ENCODE data around the gene DAZAP1.
"Not testable (repeated sequence)": the region's sequence is repeated elsewhere in the genome, so short reads cannot be mapped to it uniquely, and the experiment has no call there.

The DAZAP1 gene

DNA sequence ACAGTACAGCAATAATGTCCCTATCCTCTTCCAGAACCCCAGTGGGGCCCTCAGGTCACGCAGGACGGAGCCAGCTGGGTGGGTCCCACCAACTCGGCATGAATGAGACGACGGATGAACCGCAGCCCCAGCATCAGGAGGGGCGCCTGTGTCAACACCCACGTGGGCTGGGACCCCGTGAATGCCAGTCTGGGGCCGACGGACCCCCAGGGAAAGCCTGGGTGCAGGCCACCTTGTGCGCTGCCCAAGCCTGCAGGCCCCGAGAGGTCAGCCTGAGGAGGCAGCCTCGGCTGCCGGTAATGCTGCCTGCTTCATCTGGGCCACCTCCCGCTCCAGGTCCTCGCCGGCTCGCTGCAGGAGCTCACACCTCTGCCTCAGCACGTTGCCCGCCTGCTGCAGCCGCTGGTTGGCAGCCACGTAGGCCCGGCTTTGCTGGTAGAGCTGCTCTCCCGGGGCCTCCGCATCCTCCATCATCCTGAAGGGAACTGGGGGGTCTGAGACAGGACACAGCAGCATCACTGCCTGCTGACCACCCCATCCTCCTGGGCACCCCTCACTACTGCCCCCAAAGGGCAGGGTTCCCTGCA, 67.5 kb downstream of the DAZAP1 start:
- no peak for ATAC-seq

DNA sequence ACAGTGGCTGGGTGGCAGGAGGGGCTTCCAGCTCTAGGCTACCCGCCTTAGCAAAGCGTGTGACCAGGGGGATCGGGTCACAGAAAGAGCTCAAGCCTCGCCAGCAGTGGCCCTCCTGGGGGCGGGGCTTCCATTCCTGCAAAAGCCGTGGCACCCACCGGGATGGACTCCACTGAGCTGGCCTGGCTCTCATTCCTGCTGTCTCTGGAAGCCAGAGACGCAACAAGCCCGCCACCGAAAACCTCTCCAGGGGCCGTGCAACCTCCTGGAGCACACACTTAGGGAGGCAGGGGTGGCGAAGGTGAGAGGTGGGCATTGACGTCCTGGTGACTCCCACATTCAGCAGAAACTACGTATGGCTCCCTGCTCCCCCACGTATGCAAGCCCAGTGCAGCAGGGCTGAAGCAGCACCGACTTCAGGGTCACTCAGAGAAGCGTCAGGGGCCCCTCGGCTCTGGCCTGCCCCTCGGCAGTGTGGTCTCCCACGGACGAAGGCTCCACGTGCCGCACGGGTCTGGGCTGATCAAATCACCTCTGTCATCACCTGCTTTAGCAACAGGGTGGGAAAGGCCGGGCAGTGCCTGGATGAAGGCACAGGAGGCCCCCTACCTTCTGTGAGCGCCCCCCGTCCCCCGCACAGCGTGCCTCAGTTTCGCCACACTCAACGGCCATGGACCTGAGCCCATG, 68.5 kb downstream of the DAZAP1 start:
- no peak for ATAC-seq

DNA sequence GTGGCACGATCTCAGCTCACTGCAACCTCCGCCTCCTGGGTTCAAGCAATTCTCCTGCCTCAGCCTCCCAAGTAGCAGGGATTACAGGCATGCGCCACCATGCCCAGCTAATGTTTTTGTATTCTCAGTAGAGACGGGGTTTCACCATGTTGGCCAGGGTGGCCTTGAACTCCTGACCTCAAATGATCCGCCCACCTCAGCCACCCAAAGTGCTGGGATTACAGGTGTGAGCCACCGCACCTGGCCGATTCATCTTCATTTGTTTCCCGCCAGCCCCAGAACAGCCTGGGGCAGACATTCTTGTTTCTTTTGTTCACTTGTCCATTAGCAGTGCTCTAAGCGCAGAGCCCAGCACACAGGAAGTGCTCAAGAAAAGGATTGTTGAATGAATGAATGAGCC, 69.7 kb downstream of the DAZAP1 start:
- not testable (repeated sequence) for ATAC-seq

DNA sequence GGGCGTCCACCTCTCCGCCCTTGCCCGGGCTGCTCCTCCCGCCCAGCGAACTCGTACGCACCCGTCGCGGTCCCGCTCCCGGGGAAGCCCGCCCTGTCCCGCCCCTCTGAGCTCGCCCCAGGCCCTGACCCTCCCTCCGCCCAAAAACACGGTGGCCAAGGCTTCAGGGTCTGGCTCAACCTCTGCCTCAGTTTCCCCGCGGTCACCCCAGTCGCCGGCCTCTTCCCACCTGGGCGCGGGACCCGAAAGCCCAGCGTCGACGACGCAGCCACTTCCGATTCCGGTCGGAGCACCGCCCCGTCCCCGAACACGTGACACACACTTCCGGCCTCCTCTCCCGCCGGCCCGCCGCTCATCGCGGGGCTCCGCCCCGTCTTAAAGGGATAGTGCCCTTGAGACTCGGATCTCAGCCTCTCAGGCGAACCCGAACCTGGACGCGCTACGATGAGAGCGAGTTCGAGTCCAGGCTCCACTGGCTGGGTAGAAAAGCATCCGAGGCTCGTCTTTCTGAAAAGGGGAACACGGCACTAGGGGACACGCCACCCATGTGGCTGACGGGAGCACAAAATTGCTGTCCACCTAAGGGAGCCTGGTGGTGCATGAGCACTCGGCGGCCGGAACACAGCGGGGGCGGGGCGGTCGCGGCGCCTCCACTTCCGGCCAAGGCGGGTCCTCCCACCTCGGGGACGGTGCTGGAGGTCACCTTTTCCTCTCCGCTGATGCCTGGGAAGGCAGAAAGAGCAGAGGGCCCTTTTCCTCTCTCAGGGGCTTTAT, 71.7 kb downstream of the DAZAP1 start, which contains the start of gene C19orf25:
Gene C19orf25, minus strand, starts transcription at position 282 of the 774 bp plus-strand sequence. CDS start 312 bp downstream, outside the sequence.
- peak; percentile 99 for ATAC-seq

DNA sequence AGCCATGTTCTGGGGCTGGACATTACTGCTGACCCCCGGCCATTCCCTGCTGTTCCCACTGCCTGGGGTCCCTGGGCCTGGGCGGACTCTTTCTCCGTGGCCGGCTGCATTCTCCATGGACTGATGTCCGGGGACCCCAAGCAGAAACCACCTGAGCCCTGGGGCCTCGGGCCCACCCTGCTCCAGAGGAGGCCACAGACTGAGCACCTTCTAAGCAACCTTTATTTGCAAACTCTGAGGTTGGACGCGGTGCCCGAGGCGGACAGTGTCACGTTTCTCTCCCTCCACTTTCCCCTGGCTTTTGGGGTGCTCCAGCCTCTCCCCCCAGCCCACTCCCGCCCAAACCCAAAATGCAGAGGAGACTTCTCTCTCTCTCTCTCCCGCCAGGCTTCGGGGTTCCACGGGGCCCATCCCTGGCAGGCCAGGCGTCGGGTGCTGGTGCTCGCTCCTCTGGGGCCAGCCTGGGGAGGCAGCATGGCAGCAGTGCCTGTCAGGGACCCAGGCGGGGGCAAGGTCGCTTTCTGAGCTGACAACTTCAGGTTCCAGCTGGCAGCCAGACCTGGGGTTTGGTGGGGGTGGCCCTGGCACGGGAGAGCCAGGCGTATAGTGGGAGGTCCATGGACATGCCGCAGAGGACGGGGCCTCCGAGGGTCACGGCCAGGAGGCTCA, 74.0 kb downstream of the DAZAP1 start:
- no peak for ATAC-seq

DNA sequence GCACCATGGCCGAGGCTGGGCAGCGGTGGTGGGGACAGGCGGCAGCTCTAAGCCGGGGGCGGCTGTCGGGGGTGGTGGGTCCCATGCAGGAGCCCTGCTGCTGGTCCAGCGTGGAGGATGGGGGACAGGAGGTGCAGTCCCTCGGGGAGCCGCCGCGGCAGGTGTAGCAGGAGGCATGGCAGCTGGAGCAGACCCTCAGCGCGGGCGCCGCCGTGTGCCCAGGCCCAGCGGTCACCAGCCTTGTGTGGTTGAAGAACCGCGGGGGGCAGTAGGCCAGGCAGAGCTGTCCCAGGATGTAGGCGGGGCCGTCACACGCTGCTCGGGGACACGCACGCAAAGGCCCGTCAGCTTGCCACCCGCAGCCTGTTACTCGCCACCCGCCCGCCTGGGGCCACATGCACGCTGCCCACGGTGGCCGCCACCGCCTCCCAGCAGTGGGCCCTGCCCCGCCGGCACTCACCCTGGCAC, 74.5 kb downstream of the DAZAP1 start:
- ATAC-seq, result no peak

DNA sequence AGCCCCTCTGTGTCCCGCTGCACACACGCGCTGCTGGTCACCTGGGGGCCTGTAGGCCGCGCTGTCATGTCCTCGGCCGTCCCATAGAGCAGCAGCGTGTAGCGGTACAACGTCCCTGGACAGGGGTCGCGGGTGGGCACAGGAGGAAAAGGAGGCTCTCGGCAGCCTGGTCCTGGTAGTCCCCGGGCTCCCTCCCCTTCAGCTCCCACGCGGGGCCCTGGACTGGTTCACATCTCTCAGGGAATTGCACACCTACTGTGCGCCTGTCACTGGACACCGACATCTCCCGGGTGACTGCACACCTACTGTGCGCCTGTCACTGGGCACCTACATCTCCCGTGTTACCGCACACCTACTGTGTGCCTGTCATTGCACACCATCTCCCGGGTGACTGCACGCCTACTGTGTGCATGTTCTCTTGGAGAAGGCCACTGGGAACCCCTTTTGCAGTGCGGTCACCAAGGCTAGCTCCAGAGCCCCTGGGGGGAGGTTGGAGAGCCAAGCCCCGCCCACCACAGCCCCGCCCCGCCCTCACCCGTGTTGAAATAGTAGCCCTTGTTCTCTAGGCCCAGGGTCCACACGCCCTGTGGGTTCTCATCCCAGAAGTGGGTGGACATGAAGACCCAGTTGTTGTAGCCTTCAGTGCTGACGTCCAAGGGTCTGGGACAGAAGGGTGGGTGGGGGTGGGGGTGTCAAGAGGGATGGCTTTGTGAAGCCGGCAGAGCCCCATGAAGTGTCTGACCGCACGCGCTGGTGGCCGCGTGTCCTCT, 75.2 kb downstream of the DAZAP1 start:
- ATAC-seq, result no peak

DNA sequence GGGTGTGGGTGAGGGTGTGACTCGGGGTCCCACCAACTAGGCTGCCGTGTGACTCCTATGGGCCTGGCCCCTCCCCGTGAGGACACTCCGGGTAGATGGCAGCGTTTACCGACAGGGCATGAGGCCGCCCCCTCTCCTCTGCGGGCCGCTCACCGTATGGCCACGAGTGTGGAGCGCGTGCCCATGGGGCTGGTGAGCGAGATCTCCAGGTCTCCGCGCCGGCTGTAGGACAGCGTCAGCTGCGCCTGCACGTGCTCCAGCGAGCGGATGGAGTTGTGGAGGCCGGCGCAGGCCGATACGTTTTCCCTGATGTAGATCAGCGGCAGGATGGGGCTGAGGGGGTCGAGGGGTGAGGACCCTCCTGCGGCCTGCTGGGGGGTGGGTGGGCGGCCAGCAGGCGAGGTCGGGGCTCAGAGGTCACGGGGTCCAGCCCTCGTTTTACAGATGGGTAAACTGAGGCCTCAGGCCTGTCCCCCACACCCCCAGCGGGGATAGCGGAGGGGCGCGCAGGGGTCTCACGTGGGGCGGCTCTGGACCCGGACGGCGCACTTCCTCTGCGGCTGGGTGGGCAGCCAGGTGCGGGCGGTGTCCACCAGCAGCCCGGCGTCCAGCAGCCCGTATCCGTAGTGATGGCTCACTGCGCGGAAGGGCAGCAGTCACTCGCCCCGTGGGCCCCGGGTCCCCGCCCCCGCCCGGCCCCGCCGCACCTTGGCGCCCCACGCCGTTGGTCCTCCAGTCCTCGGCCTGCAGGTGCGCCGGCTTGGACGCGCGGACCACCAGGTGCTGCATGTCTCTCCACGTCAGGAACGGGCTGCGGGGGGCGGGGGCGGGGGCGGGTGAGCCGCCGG, 76.0 kb downstream of the DAZAP1 start:
- no peak for ATAC-seq

DNA sequence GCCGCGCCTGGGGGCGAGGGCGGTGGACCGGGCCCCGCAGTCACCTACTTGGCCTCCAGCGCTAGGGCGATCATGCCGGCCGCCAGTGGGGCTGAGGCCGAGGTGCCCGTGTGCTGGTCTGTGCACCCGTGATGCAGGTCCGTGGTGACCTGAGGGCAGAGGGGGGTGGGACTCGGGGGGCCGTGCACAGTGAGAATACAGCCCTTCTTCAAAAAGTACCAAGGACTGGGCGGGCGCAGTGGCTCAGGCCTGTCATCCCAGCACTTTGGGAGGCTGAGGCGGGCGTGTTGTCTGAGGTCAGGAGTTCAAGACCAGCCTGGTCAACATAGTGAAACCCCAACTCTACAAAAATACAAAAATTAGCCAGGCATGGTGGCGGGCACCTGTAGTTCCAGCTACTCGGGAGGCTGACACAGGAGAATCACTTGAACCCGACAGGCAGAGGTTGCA, 76.6 kb downstream of the DAZAP1 start:
- ATAC-seq, result no peak

Data from activated CD4-positive, CD25-positive, alpha-beta regulatory T cell treated with anti-CD3 and anti-CD28 coated beads, Interleukin-2, amount 50 U/mL, for 24 hours (primary cell).